Erythroblast (primary cell): Measurements from ENCODE around the gene MAPK12.

ENCODE experiments used
- GATA1 ChIP-seq: IDR thresholded peaks from 2 replicates; pipeline ENCODE4 v1.6.1; 2011; ENCODE audit warnings: low read depth, mild to moderate bottlenecking, control low read depth, low read length, moderate library complexity
- POLR2A ChIP-seq: IDR thresholded peaks from 2 replicates; pipeline ENCODE4 v1.6.1; 2011; ENCODE audit warnings: mild to moderate bottlenecking, low read length

GRCh38 chr22:50264946-50265669 is 3.6 kb upstream of the MAPK12 start:
- TF ChIP-seq POLR2A: no peak
- no peak for TF ChIP-seq GATA1
